A549 (cell line): ENCODE measurements around the gene ADM2.

Experiments
- CEBPB ChIP-seq, 2 experiments: fragments of >200 bp in 1 of 2; sonication (Bioruptor Twin) in 1 of 2; formaldehyde crosslinking in 1 of 2; IDR thresholded peaks; 2 replicates each; pipeline ENCODE4 v1.6.1; 2012 to 2016
- CTCF ChIP-seq: fragments of >200 bp; sonication (Bioruptor Twin); formaldehyde crosslinking; IDR thresholded peaks from 3 replicates; pipeline ENCODE4 v1.5.1; 2016
- FOXS1 ChIP-seq: fragments of 250-450 bp; sonication (Bioruptor Pico); IDR thresholded peaks from 2 replicates; pipeline ENCODE4 v1.5.0; 2020; ENCODE audit warnings: mild to moderate bottlenecking, moderate library complexity
- JUN ChIP-seq, 2 experiments: fragments of >200 bp; sonication (Bioruptor Twin); formaldehyde crosslinking; IDR thresholded peaks; 2 replicates in 1 of 2; 3 replicates in 1 of 2; pipeline ENCODE4 v1.6.1; 2016 to 2017
- POLR2A ChIP-seq: IDR thresholded peaks from 2 replicates; pipeline ENCODE4 v1.6.1; 2012; ENCODE audit warnings: mild to moderate bottlenecking, low read length
- POLR2AphosphoS2 ChIP-seq: conservative IDR thresholded peaks from 2 replicates; pipeline ENCODE4 v1.6.1; 2012; ENCODE audit warnings: low read length, improper control_type of control experiment, inconsistent platforms

- TF ChIP-seq FOXS1 (no peak), CTCF (no peak), POLR2A (no peak), JUN (IDR thresholded peaks at IDR 0.05) (no peak), CEBPB (IDR thresholded peaks at IDR 0.05) (no peak), POLR2AphosphoS2 (no peak)
These were observed 36.3 kb downstream of the ADM2 start for GRCh38 chr22:50517495-50518260.
